GM21723 (cell line): ENCODE data around the gene ILDR2.
"Not testable (repeated sequence)": the region's sequence is repeated elsewhere in the genome, so short reads cannot be mapped to it uniquely, and the experiment has no call there.

ENCODE experiments used
- ATAC-seq: cut with Tn5 transposase; IDR thresholded peaks from one replicate; pipeline ENCODE4 v1.9.1; 2021; ENCODE audit warnings: mild to moderate bottlenecking, moderate library complexity; ENCODE audit not compliant: unreplicated experiment

The ILDR2 gene

DNA sequence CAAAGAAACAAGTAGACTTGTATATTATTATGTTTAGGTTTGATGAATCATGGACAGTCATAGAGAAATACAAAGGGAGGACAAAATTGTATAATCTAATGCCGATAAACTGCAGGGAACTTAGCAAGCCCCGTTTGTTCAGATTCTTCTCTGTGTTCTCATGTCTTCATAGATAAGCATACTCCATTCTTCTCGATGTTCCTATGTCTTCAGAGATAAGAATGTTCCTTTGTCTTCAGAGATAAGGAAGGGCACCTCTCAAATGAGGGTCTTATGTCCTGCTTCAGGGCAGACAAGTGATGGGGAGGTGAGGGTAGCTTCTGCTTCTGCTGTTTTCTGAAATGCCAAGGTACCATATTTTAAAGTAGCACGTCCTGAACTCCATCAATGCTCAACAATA, 79.6 kb downstream of the ILDR2 start:
- ATAC-seq, result no peak

DNA sequence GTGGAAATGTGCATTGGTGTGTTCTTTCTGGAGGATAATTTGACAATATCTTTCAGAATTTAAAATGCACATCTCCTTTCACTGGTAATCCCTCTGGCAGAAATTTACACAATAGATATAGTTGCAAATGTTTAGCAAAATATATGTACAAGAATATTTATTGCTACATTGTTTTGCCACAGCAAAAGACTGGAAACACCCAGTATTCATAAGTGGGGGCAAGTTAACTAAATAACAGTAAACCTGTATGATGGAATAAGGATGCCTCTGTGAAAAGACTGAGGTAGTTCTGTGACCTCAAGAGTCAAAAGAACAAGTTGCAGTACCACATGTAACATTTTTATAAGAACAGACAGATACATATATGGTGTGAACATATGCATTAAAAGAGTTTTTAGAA, 85.6 kb downstream of the ILDR2 start:
- ATAC-seq, result no peak

DNA sequence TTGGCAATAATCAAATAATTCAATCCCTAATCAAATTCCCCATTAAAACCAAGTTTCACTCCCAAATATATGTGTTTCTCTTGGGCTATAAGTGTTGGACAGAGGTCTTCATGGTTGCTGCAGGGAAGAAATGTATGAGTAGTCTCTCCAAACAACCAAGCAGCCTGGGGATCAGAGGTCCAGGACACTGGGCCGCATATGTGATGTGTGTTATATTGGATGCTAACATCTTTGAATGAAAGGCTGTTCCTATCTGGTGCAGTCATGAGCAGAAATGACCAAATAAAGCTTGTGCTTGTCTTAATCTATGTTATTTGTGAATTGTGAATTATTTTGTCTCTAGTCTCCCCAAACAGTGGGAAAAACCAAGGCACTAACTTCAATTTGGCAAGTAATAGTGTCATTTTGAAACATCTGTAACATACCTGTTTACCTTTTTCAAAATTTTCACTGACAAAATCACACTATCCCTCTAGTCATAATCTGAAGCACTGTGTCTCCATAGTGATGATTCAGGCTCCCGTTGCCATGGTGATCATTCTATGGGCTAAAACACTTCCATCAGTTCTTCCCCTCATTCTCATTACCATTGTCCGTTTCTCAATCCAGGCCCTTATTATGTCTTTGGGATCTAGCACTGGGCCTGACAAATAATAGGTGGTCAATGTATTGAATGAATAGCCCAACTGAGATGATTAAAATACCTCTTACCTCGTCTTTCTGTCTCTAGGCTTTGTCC, 86.8 kb downstream of the ILDR2 start:
- ATAC-seq, result no peak

DNA sequence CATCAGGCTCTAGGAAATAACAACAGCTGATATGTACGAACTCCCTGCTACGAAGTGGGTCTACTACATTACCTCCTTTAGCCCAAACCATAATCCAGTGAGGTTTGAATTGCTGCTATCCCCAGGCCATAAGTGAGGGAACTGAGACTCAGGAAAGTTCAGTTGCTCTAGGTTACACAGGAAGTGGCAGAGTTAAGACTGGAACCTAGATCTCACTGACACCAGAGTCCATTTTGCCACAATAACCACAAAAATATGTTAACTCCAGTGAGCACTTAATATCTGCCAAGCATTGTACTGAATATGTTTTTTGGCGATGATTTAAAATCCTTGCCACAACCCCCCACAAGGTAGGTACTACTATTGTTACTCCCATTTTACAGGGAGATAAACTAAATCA, 90.4 kb downstream of the ILDR2 start:
- ATAC-seq, result no peak

- ATAC-seq, result no peak
Observed at GRCh38 chr1:166884040-166884642, 91.2 kb downstream of the ILDR2 start.

- no peak for ATAC-seq
Observed at GRCh38 chr1:166882893-166883292, 92.4 kb downstream of the ILDR2 start.

DNA sequence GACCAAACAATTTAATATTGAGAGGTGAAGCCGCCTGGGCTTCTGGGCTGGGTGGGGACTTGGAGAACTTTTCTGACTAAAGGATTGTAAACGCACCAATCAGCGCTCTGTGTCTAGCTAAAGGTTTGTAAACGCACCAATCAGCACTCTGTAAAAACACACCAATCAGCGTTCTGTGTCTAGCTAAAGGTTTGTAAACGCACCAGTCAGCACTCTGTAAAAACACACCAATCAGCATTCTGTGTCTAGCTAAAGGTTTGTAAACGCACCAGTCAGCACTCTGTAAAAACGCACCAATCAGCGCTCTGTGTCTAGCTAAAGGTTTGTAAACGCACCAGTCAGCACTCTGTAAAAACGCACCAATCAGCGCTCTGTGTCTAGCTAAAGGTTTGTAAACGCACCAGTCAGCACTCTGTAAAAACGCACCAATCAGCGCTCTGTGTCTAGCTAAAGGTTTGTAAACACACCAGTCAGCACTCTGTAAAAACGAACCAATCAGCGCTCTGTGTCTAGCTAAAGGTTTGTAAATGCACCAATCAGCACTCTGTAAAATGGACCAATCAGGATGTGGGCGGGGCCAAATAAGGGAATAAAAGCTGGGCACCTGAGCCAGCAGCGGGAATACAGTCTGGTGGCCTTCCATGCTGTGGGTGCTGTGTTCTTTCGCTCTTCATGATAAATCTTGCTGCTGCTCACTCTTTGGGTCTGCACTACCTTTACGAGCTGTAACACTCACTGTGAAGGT, 97.0 kb downstream of the ILDR2 start:
- ATAC-seq, result not testable (repeated sequence)

- no peak for ATAC-seq
Observed at GRCh38 chr1:166876540-166876838, 98.9 kb downstream of the ILDR2 start.

DNA sequence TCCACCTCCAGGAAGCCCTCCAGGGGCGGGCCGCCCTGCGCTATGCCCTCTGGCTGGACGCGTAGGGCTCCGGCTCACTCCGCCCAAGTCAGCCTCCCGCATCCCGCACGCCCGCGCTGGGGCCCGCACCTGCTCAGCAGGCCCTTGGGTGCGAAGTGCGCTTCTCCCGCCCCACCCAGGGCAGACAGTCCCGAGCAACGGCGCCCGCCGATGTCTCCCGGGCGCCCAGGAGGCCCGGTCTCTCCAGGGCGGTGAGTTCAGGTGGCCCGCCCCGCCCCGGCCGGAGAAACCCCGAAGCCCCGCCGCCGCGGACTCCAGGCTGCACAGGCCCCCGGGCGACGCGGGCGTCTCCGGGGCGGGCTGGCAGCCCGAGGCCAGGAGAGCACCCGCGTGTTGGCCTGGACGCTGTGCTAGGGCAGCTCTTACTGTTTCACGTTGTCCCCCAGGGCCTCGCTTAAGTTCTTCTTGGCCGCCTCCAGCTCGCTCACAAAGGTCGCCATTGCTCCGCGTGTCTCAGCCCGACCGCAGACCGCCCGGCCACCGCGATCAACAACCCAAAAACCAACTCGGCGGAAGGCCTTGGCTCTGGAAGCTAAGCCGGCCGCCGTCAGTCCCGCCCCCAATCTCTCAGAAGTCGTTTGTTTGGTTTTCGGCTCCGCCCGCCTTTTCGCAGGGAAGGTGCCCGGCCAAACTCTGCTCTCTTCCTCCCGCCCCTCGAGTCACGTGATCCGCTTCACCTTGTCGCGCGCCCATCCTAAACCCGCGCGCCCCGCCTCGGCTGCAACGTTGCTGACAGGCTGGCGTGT, 99.4 kb downstream of the ILDR2 start, which contains the start of gene TADA1:
Gene TADA1, minus strand, starts transcription at position 531 of the 806 bp plus-strand sequence. Its CDS starts 31 bp downstream, at position 500.
- peak; percentile 94 for ATAC-seq

GRCh38 chr1:166875302-166875733, 100.0 kb downstream of the ILDR2 start:
- ATAC-seq, result no peak

DNA sequence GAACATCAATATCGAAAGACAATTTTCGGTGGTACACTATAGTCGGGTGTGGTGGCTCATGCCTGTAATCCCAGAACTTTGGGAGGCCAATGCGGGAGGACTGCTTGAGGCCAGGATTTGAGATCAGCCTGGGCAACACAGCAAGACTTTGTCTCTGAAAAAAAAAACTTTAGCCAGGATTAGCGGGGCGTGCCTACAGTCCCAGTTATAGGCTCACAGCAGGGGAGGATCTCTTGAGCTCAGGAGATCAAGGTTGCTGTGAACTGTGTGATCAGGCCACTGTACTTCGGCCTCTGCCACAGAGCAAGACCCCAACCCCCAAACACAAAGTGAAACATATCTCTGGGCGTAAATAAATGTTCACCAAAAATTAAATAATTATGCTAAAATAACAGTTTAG, 100.9 kb downstream of the ILDR2 start:
- ATAC-seq, result no peak

- no peak for ATAC-seq
Observed at GRCh38 chr1:166870584-166870983, 104.8 kb downstream of the ILDR2 start.

GRCh38 chr1:166869318-166870099, 105.8 kb downstream of the ILDR2 start:
- ATAC-seq, result peak; percentile 50

DNA sequence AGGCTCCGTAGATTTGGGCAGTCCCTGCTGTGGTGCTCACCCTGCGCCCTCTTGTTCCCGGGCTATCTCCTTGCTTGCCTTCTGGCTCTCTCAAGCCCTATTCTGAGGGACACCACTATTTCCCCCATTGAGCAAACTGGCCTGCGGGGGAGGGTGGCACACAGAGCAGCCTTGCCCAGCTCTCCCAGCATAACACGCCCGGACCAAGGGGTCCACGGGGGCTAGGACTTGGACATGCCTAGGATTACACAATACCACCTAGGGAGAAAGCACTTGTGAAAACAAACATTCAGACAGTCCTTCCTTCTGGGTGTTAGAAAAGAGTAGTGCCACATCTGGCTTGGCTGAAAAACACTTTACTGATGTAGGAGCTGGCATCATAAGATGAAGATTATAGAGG, 106.7 kb downstream of the ILDR2 start:
- ATAC-seq, result no peak

DNA sequence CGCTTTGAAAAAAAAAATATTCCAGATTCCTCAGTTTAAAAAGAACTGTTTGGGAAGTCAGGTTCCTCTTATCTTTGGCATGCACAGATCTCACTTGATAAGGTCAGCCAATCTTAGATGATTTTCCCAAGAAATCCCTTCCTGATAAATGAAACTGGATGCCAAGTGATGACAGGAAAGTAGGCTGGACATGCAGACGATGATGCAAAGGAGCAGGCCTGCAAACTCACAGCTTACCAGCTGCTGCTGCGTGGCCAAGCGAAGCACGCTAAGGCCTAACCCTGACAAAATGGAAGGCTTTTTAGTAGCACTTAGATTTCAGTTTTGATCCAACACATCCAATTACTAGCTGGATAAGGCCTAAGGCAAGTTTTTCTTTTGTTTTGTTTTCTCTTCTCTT, 109.4 kb downstream of the ILDR2 start:
- no peak for ATAC-seq

- ATAC-seq, result no peak
Observed at GRCh38 chr1:166859597-166859996, 115.7 kb downstream of the ILDR2 start.

DNA sequence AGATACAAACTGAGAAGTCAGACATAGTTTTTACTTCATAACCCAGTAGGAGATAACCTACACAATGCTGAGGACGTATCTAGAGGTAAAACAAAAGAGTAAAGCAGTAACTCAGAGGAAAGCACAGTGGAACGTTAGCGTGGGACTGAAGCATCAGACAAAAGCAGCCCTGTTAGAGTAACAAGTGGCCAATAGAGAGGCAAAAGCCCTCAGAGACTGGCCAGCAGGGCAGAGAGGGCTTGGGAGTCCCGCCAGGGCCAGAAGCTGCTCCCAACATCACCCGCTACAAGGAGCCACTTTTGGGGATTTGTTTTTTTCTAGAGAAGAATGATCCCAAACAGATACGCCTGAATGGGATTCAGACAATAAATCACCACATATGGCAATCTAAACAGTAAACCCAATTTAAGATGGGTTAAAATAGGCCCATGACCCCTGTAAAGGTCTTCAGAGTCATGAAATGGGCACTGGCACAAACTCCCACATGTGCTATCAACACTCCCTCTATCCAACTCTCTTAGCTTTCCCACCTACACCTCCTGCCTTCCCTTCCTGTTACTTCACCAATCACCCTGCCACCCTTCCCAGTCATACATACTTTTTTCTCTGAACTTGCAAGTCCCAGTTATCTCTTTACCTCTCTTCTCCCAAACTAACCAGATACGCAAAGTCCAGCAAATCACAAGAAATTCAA, 116.5 kb downstream of the ILDR2 start:
- no peak for ATAC-seq
